Left forelimb (tissue), 1 donor: ENCODE results near the gene ZNF521.
A peak's percentile ranks its signal among the peaks of the same experiment; 100 is the strongest.

Source experiments
- DNase-seq: peaks from one replicate; pipeline ENCODE4 v3.0.0-alpha.2; 2018; ENCODE audit warnings: low spot score

Gene ZNF521

GRCh38 chr18:25250474-25250851 is 101.5 kb downstream of the ZNF521 start:
- DNase-seq: no peak

GRCh38 chr18:25248755-25249154 is 103.2 kb downstream of the ZNF521 start:
- no peak for DNase-seq

- DNase-seq: no peak
These were observed 104.2 kb downstream of the ZNF521 start for GRCh38 chr18:25247725-25248124.

- DNase-seq: no peak
These were observed 106.9 kb downstream of the ZNF521 start for GRCh38 chr18:25244924-25245698.

DNA sequence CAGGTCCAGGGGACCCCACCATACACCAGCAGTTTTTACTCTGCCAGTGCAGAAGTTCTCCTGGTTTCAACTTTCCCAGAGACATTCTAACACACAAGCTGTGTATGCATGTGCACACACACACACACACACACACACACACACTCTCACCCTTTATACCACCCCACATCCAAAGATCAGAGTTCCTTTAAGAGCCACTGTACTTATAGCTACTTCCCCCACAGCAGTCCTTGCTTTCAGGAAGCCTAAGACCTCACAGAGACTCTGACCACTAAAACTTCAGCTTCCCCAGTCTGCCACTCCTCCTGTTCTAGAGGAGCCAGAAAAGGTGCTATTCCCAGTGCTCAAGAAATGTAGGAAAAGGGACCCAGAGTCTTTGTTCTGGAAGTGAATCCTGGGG is 107.8 kb downstream of the ZNF521 start:
- no peak for DNase-seq

DNA sequence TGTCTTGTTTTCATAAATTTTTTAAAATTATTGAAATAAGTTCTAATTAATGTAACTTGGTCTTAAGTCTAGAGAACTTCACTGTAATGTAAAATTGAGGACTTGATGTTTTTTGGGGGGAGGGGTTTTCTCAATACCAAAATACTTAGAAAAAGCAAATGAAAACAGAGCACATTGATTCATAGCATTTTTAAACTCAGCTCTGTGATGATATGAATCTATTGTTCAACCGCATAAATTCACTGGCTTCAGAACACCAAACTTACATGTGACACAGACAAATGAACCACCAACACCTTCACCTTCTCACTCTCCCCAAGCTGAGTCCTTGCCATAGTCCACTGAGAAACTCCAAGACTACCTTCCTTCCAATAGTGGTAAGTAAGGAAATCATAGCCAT is 108.2 kb downstream of the ZNF521 start:
- no peak for DNase-seq

DNA sequence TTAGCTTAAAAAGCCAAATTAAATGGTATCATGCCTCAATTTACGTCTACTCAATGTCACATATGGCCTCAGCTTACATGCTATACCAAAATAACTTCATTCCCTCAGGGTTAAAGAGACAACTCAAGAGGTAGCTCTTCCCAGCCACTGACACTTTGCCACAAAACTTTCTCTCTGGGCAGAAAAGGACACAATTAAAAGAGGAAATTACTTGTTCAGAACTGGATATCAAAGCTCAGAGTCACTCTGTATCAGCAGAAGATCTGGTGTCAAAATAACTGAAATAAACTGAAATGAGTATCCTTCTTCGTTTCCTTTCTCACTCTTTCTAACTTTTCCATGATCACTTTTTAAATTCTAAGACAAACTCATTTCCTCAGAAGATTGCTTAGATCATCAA is 108.7 kb downstream of the ZNF521 start:
- DNase-seq: no peak

DNA sequence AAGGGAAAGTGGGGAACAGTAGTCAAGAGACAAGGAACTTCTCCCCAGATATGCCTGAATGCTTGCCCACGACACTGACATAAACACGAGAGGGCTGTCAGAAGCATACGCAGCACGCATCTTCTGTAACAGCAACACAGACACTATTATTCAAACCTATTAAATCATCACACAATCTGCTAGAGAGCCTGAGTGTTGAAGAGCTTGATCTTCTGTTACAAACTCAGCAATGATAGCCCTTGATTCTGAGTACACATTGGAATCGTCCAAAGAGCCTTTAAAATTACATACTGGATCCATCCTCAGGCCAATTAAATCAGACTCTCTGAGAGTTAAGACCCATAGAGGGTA is 111.6 kb downstream of the ZNF521 start:
- no peak for DNase-seq

DNA sequence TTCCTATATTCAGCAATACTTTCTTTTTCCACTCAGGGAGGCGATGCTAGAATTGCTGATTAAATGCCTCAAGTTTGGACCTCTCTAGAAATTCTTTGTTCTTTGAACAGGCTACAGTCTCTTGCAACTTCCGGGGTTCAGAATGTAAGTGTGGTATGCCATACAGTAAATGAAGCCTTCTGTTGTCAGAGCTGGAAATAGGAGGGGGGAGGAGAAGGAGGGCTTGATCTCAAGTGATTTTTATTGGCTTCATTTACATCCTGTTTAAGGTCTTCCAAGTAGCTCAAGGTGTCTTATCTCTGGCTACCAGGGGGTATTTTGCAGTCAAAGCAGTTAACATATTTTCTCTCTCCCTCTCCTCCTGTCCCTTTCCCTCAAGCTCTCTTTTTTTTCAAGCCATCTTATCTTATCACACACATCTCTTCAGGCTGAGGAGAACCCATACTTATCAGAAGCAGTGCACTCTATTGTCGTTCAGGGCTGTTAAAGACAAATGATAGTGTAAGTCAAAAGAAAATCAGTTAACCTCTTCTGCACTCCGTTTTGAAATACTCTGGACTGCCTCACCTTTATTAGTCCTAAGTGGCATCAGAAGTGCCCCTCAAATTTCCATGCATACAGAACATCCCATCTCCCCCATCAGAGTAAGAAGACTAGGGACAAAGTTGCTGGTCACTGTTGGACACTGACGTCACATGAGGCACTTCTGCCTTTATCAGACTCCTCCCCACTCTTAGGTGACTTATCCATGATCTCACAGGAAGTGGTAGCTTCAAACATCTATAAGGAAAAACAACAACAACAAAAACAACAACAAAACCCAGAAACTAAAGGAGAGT is 112.2 kb downstream of the ZNF521 start:
- DNase-seq: no peak

DNA sequence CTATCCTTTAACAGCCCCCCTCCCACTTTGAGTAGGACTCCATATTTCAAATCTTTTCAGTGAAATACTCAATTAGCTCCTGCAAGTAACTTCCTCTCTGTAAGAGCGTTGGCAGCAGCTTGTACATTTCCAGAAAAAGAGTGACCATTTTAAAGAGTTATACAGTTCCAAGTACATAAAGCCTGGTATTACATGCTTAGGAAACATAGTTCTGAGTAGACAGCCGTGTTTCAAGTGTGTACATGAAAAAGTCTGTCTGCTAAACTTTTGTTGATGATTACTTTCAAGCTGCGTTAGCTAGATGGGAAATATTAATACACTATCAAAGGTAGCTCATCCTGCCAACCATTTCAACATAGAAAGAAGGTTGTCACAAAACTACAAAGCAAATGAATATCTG is 112.8 kb downstream of the ZNF521 start:
- DNase-seq: no peak

DNA sequence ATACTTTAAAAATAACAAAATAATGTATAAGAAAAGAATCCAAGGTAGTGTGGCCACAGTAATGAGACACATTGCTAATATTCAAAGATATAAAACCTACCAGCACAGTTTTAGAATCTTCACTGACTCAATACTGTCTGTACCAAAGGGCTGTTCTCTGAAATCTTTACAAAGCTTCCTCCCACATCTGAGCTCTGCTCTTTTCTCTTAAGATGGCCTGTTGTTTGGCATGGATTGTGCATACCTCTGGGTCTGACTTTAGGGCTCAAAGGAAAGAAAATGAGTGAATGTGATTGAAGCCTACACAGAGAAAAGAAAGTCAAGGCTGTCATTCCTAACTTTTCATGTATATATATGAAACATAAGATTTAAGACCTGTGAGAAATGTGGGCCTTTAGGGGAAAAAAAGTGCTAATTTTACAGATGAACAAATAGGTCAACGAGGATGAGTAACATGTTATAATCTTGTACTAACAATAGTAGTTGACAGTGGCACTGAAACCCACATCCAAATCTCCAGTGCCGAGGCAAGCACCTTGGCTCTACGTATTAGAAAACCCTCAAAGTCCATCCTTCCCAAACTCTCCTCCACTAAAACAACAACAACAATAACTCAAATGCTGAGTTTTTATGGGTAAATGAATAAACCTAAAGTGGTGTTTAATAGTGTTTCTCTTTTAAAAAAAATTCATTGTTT is 114.2 kb downstream of the ZNF521 start:
- DNase-seq: no peak

DNA sequence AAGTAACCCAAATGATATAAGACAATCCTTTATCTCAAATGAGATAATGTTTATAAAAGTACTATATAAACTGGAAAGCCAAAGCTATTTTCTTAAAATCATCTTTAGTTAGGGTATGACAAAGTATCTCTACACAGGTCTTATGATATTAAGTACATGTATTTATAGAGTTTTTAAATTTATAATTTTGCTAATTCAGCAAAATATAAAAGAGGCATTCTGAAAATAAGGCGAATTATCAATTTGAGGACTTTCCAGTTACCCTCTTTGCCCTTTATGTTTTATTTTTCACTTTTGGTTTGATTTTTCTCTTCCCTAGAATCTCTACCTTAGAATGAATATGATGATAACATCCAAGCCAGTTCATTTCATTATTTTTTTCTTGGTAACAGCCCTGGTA is 115.2 kb downstream of the ZNF521 start:
- DNase-seq: no peak

DNA sequence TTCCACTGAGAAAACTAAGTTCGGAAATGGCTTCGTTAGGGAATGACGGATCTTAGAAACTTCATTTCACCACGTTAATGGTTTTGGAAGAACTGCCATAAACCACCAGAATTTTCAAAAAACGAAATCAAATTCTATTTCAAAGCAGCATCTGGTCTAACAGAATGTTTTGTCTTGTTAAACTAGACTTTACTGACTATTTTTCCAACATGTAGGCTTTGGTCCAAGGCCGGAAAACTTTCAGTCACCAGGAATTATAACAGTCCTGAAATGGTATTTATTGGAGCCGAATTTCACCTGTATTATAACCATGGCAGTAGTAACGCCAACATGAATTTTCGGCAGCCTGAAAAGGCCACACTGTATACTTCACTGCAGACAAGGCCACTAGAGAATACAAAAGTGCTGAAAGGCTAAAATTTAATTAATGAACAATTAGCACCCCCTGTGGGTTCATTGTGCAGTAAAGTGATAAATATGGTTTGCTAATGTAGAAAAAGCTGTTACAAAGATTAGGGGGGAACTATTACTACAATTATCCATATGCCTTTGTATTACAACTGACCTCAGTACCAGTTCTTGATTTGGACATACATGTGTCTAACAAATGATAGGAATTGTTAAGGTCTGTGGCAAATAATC is 116.4 kb downstream of the ZNF521 start:
- DNase-seq: no peak

DNA sequence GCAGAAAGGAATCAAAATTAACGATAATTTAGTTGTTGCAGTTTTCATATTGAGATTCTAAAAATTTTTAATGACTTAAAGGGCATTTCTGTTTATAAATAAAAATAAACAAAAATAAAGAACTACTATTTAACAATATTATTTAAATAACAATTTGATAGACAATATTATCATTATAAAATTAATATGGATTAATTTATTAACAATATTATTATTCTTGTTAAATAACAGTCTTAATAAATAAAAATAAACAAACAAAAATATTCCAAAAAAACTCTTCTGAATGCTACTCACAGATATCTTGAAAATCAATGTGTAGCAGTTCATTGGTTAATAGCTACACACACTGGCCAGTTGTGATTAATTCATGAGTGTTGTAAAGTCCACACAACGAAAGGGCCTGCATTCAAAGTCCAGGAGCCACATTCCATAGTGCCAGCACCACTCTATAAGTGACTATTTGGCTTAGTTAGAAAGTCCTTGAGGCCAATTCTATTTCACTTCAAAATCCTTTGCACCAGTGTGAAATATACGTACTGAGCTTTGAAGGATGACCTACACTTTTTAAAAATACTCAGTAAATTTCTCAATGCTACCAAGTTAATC is 117.1 kb downstream of the ZNF521 start:
- DNase-seq: no peak

DNA sequence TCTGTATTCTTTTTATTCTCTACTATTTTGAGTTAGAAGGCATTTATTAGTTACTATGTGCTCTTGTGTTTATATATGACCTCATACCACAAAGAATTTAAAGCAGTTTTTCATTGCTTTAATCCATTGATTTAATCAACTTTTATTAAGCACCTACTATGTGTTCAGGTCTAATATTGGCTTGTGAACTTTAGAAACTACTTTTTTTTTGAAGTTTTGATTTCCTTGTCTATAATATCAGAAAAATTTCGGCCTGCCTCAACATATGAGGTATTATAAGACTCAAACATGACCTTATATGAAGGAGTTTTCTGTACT is 117.7 kb downstream of the ZNF521 start:
- no peak for DNase-seq

- DNase-seq: no peak
These were observed 118.2 kb downstream of the ZNF521 start for GRCh38 chr18:25233528-25234321.

DNA sequence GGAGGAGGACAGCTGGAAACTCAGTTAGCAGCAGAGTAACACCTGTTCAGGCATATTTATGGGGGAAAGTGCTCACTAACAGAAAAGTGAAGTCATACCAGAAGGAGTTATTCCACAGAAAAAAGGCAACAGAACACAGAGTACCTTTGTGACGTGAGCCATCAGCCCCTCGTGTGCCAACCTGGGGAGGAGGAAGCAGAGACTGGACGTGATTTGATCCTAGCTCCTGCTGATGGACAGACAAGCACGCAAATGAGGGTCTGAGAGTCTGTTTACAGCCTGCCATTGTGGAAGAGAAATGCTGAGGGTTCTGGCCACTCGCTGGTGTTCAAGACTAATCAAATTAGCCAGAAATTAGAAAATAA is 120.7 kb downstream of the ZNF521 start:
- DNase-seq: no peak

- peak; percentile 87 for DNase-seq
These were observed 121.2 kb downstream of the ZNF521 start for GRCh38 chr18:25230658-25231326.

GRCh38 chr18:25229920-25230319 is 122.0 kb downstream of the ZNF521 start:
- DNase-seq: no peak

GRCh38 chr18:25229081-25229480 is 122.9 kb downstream of the ZNF521 start:
- DNase-seq: no peak

GRCh38 chr18:25228410-25228809 is 123.6 kb downstream of the ZNF521 start:
- DNase-seq: no peak
